GM23338 (cell line): Measurements from ENCODE around the gene CEND1. TPM values are rescaled to one million over a fixed set of nuclear protein-coding genes. Genes with fewer than 3 reads are reported as not detected.

ENCODE experiments used
- ATAC-seq: fragments of 200-7000 bp; cut with Tn5 transposase; 3 replicates; pipeline ENCODE4 v1.9.1; 2020
- DNase-seq: peaks from one replicate; pipeline ENCODE4 v3.0.0-alpha.2; 2015; ENCODE audit warnings: low spot score
- H2AFZ ChIP-seq: fragments of 200-600 bp; sonication (generic); 2 replicates; pipeline ENCODE4 v1.8.0; 2016; ENCODE audit warnings: antibody characterized with exemption, mild to moderate bottlenecking, moderate library complexity
- H3F3A ChIP-seq: fragments of 200-600 bp; sonication (generic); replicated peaks from 2 replicates; pipeline ENCODE4 v1.8.0; 2017; ENCODE audit warnings: antibody characterized with exemption, mixed run types, low read depth
- H3K27ac ChIP-seq: fragments of 200-600 bp; sonication (generic); 2 replicates; pipeline ENCODE4 v1.6.1; 2016; ENCODE audit warnings: low read depth
- H3K27me3 ChIP-seq: fragments of 200-600 bp; sonication (generic); 2 replicates; pipeline ENCODE4 v1.8.0; 2016; ENCODE audit warnings: mild to moderate bottlenecking, mixed run types, moderate library complexity; ENCODE audit not compliant: insufficient read depth
- H3K36me3 ChIP-seq: fragments of 200-600 bp; sonication (generic); 2 replicates; pipeline ENCODE4 v1.8.0; 2016; ENCODE audit warnings: mild to moderate bottlenecking; ENCODE audit not compliant: insufficient read depth
- H3K4me1 ChIP-seq: fragments of 200-600 bp; sonication (generic); 2 replicates; pipeline ENCODE4 v1.8.0; 2016; ENCODE audit warnings: mild to moderate bottlenecking, moderate library complexity; ENCODE audit not compliant: insufficient read depth
- H3K4me2 ChIP-seq: fragments of 200-600 bp; sonication (generic); 2 replicates; pipeline ENCODE4 v1.7.1; 2017; ENCODE audit warnings: mixed run types
- H3K4me3 ChIP-seq: fragments of 200-600 bp; sonication (generic); 2 replicates; pipeline ENCODE4 v1.6.1; 2016; ENCODE audit warnings: mixed run types
- H3K79me2 ChIP-seq: fragments of 200-600 bp; sonication (generic); replicated peaks from 2 replicates; pipeline ENCODE4 v1.8.0; 2017; ENCODE audit warnings: mild to moderate bottlenecking; ENCODE audit not compliant: insufficient read depth
- H3K9me2 ChIP-seq: fragments of 200-600 bp; sonication (generic); 2 replicates; pipeline ENCODE4 v1.8.0; 2017; ENCODE audit not compliant: insufficient read depth
- H4K20me1 ChIP-seq: fragments of 200-600 bp; sonication (generic); replicated peaks from 2 replicates; pipeline ENCODE4 v1.8.0; 2017; ENCODE audit warnings: mild to moderate bottlenecking; ENCODE audit not compliant: insufficient read depth
- H3K27ac Mint-ChIP-seq: 2 replicates; pipeline ENCODE4 v1.8.0; 2020; ENCODE audit warnings: inconsistent platforms, mild to moderate bottlenecking, moderate library complexity, mixed read lengths
- H3K27me3 Mint-ChIP-seq: 3 replicates; pipeline ENCODE4 v1.8.0; 2022; ENCODE audit warnings: low read depth, mild to moderate bottlenecking, moderate library complexity, mixed read lengths, inconsistent platforms; ENCODE audit not compliant: insufficient read depth, poor library complexity
- H3K36me3 Mint-ChIP-seq: 3 replicates; pipeline ENCODE4 v1.8.0; 2021; ENCODE audit warnings: low read depth, mild to moderate bottlenecking, inconsistent platforms, moderate library complexity, mixed read lengths
- H3K4me1 Mint-ChIP-seq: 3 replicates; pipeline ENCODE4 v1.8.0; 2020; ENCODE audit warnings: mild to moderate bottlenecking, inconsistent platforms, mixed read lengths
- H3K4me3 Mint-ChIP-seq: 3 replicates; pipeline ENCODE4 v1.8.0; 2021; ENCODE audit warnings: moderate library complexity, mild to moderate bottlenecking, inconsistent platforms, mixed read lengths
- H3K9me3 Mint-ChIP-seq: 3 replicates; pipeline ENCODE4 v1.8.0; 2020; ENCODE audit warnings: moderate library complexity, mild to moderate bottlenecking, inconsistent platforms, mixed read lengths
- CREB1 ChIP-seq: fragments of 250-450 bp; sonication (Bioruptor Pico); IDR thresholded peaks from 2 replicates; pipeline ENCODE4 v1.5.0; 2020; ENCODE audit warnings: low read depth, mild to moderate bottlenecking, moderate library complexity
- CTCF ChIP-seq, 2 experiments: fragments of 200-600 bp in 1 of 2; sonication (generic) in 1 of 2; conservative IDR thresholded peaks; 2 replicates each; pipeline versions ENCODE4 v1.5.1 to v1.6.1; 2016 to 2017; ENCODE audit warnings: antibody characterized with exemption in 2 of 2, low read depth in 2 of 2, mild to moderate bottlenecking in 2 of 2, moderate library complexity in 1 of 2
- ETS1 ChIP-seq: IDR thresholded peaks from 2 replicates; pipeline ENCODE4 v1.6.1; 2016; ENCODE audit warnings: antibody characterized with exemption
- EZH2 ChIP-seq: fragments of 200-600 bp; sonication (generic); IDR thresholded peaks from one replicate; pipeline ENCODE4 v1.8.0; 2017; ENCODE audit warnings: antibody characterized with exemption, mild to moderate bottlenecking, low read depth; ENCODE audit not compliant: unreplicated experiment
- EZH2phosphoT487 ChIP-seq: fragments of 200-600 bp; sonication (generic); IDR thresholded peaks from one replicate; pipeline ENCODE4 v1.8.1; 2018; ENCODE audit warnings: antibody characterized with exemption; ENCODE audit not compliant: unreplicated experiment
- JUNB ChIP-seq: IDR thresholded peaks from one replicate; pipeline ENCODE4 v1.6.1; 2016; ENCODE audit warnings: antibody characterized with exemption; ENCODE audit not compliant: unreplicated experiment
- NANOG ChIP-seq: IDR thresholded peaks from 2 replicates; pipeline ENCODE4 v1.6.1; 2016; ENCODE audit warnings: antibody characterized with exemption, borderline replicate concordance
- POLR2AphosphoS5 ChIP-seq: IDR thresholded peaks from 2 replicates; pipeline ENCODE4 v1.6.1; 2016; ENCODE audit warnings: antibody characterized with exemption, low read depth
- REST ChIP-seq: IDR thresholded peaks from one replicate; pipeline ENCODE4 v1.6.1; 2018; ENCODE audit warnings: antibody characterized with exemption; ENCODE audit not compliant: unreplicated experiment
- STAT1 ChIP-seq: IDR thresholded peaks from one replicate; pipeline ENCODE4 v1.6.1; 2016; ENCODE audit warnings: antibody characterized with exemption; ENCODE audit not compliant: unreplicated experiment
- ZNF114 ChIP-seq: fragments of 250-450 bp; sonication (Bioruptor Pico); IDR thresholded peaks from 2 replicates; pipeline ENCODE4 v1.5.0; 2020; ENCODE audit warnings: mild to moderate bottlenecking, moderate library complexity
- ZNF331 ChIP-seq: fragments of 250-450 bp; sonication (Bioruptor Pico); IDR thresholded peaks from 2 replicates; pipeline ENCODE4 v1.5.0; 2020; ENCODE audit warnings: low read depth, mild to moderate bottlenecking, moderate library complexity
- ZNF462 ChIP-seq: fragments of 250-450 bp; sonication (Bioruptor Pico); IDR thresholded peaks from 2 replicates; pipeline ENCODE4 v1.5.0; 2020; ENCODE audit warnings: mild to moderate bottlenecking, moderate library complexity
- polyA plus RNA-seq: library from polyadenylated mRNA; unstranded; fragments of >200 nt; fragmentation: Nextera tagmentation; extraction: Ambion mirVana; gene quantifications from 2 replicates; pipeline ENCODE4 v1.2.1, GENCODE V29; 2016
- total RNA-seq: library from RNA; depleted of rRNA; stranded (reverse); fragments of >200 nt; shearing (Covaris generic); gene quantifications from 2 replicates; pipeline ENCODE4 v1.2.3, GENCODE V29; 2014

The CEND1 gene
- total and polyA plus RNA-seq, 2 experiments from 2014 or later: 4.8 to 5.5 TPM

GRCh38 chr11:792873-793272, 3.0 kb upstream of the CEND1 start:
- peaks cover 6% of the 10 kb centered on the region; the same call in 1 of the 3 replicates for H3K36me3 Mint-ChIP-seq
- H3K27me3 Mint-ChIP-seq: peaks cover 15% of the 10 kb centered on the region
- H3K4me1 Mint-ChIP-seq: peaks cover 30% of the 10 kb centered on the region
- H3K4me1 ChIP-seq: peaks cover 23% of the 10 kb centered on the region; the same call in 1 of the 2 replicates
- DNase-seq: no peak
- no peak overlapping the region for H2AFZ ChIP-seq
- H3K9me3 Mint-ChIP-seq: no peaks in the 10 kb centered on the region
- peaks cover 16% of the 10 kb centered on the region for H3F3A ChIP-seq
- H3K4me3 ChIP-seq: no peak overlapping the region
- H3K36me3 ChIP-seq: no peaks in the 10 kb centered on the region
- TF ChIP-seq NANOG: no peak
- TF ChIP-seq ZNF462 (CRISPR knock-in tag): no peak
- no peak for TF ChIP-seq EZH2
- TF ChIP-seq STAT1: no peak
- TF ChIP-seq CTCF (conservative IDR thresholded peaks at IDR 0.05; ENCODE audit: low read depth in 2 of 2): no peak
- no peak for TF ChIP-seq ZNF114 (CRISPR knock-in tag)
- no peak for TF ChIP-seq REST
- TF ChIP-seq EZH2phosphoT487: no peak
- TF ChIP-seq ZNF331: no peak
- TF ChIP-seq CREB1 (CRISPR knock-in tag): no peak
- no peak for TF ChIP-seq POLR2AphosphoS5
- TF ChIP-seq ETS1: no peak
- TF ChIP-seq JUNB: no peak
- H3K9me2 ChIP-seq: no peaks in the 10 kb centered on the region
- no peak overlapping the region for H3K4me2 ChIP-seq
- H4K20me1 ChIP-seq: peaks cover 3% of the 10 kb centered on the region; the same call in 1 of the 2 replicates
- ATAC-seq: no peak
- no peak overlapping the region for H3K27ac ChIP-seq
- no peaks in the 10 kb centered on the region for H3K27me3 ChIP-seq
- no peak overlapping the region for H3K4me3 Mint-ChIP-seq
- no peaks in the 10 kb centered on the region; the same call in 1 of the 2 replicates for H3K79me2 ChIP-seq
- no peak overlapping the region for H3K27ac Mint-ChIP-seq
